LNCAP (cell line): ENCODE results near the gene ANXA4.

Experiments used
- CTCF ChIP-seq: fragments of 450-650 bp; IDR thresholded peaks from 2 replicates; pipeline ENCODE4 v1.5.1; 2017; ENCODE audit warnings: mild to moderate bottlenecking

Gene ANXA4

GRCh38 chr2:69764286-69765095 is 22.6 kb downstream of the ANXA4 start:
- TF ChIP-seq CTCF = no peak

GRCh38 chr2:69765096-69765380 is 23.1 kb downstream of the ANXA4 start:
- no peak for TF ChIP-seq CTCF

- TF ChIP-seq CTCF = no peak
Observed at GRCh38 chr2:69766014-69766413, 24.1 kb downstream of the ANXA4 start.

- TF ChIP-seq CTCF = no peak
Observed at GRCh38 chr2:69767034-69767433, 25.1 kb downstream of the ANXA4 start.

- no peak for TF ChIP-seq CTCF
Observed at GRCh38 chr2:69768235-69768634, 26.3 kb downstream of the ANXA4 start.

GRCh38 chr2:69768789-69769188 is 26.9 kb downstream of the ANXA4 start:
- TF ChIP-seq CTCF = no peak

GRCh38 chr2:69769272-69769671 is 27.3 kb downstream of the ANXA4 start:
- TF ChIP-seq CTCF = no peak

- TF ChIP-seq CTCF = no peak
Observed at GRCh38 chr2:69770193-69770702, 28.3 kb downstream of the ANXA4 start.
